Activated naive CD4-positive, alpha-beta T cell treated with anti-CD3 and anti-CD28 coated beads for 36 hours (primary cell): ENCODE results near the gene LPAR2. TPM values are rescaled to one million over a fixed set of nuclear protein-coding genes. Genes with fewer than 3 reads are reported as not detected.
"Not testable (repeated sequence)": the region's sequence is repeated elsewhere in the genome, so short reads cannot be mapped to it uniquely, and the experiment has no call there.

Source experiments
- CTCF ChIA-PET: fragments of 350-600 bp; sonication (Branson Sonifier 250); formaldehyde crosslinking; loops from one replicate; lab custom pipeline; 2021; ENCODE audit warnings: antibody characterized with exemption; lab: Charles Lee
- DNase-seq: peaks from one replicate; pipeline ENCODE4 v3.0.0-alpha.2; 2020
- H3K27ac Mint-ChIP-seq: one replicate; pipeline ENCODE4 v1.8.0; 2021; ENCODE audit warnings: mild to moderate bottlenecking, mixed read lengths
- H3K27me3 Mint-ChIP-seq: one replicate; pipeline ENCODE4 v1.8.0; 2021; ENCODE audit warnings: low read depth, mixed read lengths
- H3K36me3 Mint-ChIP-seq: one replicate; pipeline ENCODE4 v1.8.0; 2021; ENCODE audit warnings: low read depth, mixed read lengths
- H3K4me1 Mint-ChIP-seq: one replicate; pipeline ENCODE4 v1.8.0; 2021; ENCODE audit warnings: low read depth, mixed read lengths
- H3K4me3 Mint-ChIP-seq: one replicate; pipeline ENCODE4 v1.8.0; 2021; ENCODE audit warnings: mild to moderate bottlenecking, moderate library complexity, mixed read lengths
- H3K9me3 Mint-ChIP-seq: one replicate; pipeline ENCODE4 v1.8.0; 2021; ENCODE audit warnings: mixed read lengths
- intact Hi-C: fragments of 100-400 bp; cut with micrococcal nuclease; formaldehyde crosslinking; loops from one replicate; pipeline ENCODE4 v1.15.1; 2023
- total RNA-seq, 2 experiments: library from RNA; stranded (reverse); gene quantifications; one replicate each; pipeline ENCODE4 v1.2.3, GENCODE V29; 2021

LPAR2 gene
- total RNA-seq, 2 experiments from 2014 or later, result 20.2 to 20.7 TPM

GRCh38 chr19:19624032-19624570 is 3.9 kb downstream of the LPAR2 start:
- H3K27ac Mint-ChIP-seq, result no peak overlapping the region
- no peaks in the 10 kb centered on the region for H3K27me3 Mint-ChIP-seq
- peaks cover 15% of the 10 kb centered on the region for H3K36me3 Mint-ChIP-seq
- H3K9me3 Mint-ChIP-seq, result no peaks in the 10 kb centered on the region
- intact Hi-C loops, result no loop called here
- H3K4me1 Mint-ChIP-seq, result peaks cover 32% of the 10 kb centered on the region
- H3K4me3 Mint-ChIP-seq, result no peak overlapping the region
- CTCF ChIA-PET, result interaction anchor here (0.6 to 1.1 kb wide), 3 partner anchors 19 to 93 kb away, joined by 3 to 6 read pairs (median 4); partner anchors contain the start of gene GMIP
- no peak for DNase-seq

GRCh38 chr19:19623383-19623782 is 4.6 kb downstream of the LPAR2 start:
- peaks cover 13% of the 10 kb centered on the region for H3K36me3 Mint-ChIP-seq
- H3K27me3 Mint-ChIP-seq, result no peaks in the 10 kb centered on the region
- intact Hi-C loops, result no loop called here
- H3K27ac Mint-ChIP-seq, result no peak overlapping the region
- H3K9me3 Mint-ChIP-seq, result no peaks in the 10 kb centered on the region
- no peak for DNase-seq
- H3K4me1 Mint-ChIP-seq, result peaks cover 35% of the 10 kb centered on the region
- H3K4me3 Mint-ChIP-seq, result no peak overlapping the region
- CTCF ChIA-PET, result interaction anchor here (1.1 kb wide), 1 partner anchor 47 kb away, joined by 3 read pairs; no protein-coding TSS in a partner anchor

GRCh38 chr19:19619849-19620210 is 8.2 kb downstream of the LPAR2 start:
- no peaks in the 10 kb centered on the region for H3K9me3 Mint-ChIP-seq
- H3K36me3 Mint-ChIP-seq, result peaks cover 4% of the 10 kb centered on the region
- no peak overlapping the region for H3K27ac Mint-ChIP-seq
- no peaks in the 10 kb centered on the region for H3K27me3 Mint-ChIP-seq
- CTCF ChIA-PET, result interaction anchor here (1.3 to 1.8 kb wide), 2 partner anchors 28 to 88 kb away, joined by 3 to 5 read pairs; no protein-coding TSS in a partner anchor
- DNase-seq, result no peak
- no peak overlapping the region for H3K4me3 Mint-ChIP-seq
- intact Hi-C loops, result loop anchor here (2.0 kb wide), 1 partner anchor 57 kb away; no protein-coding TSS in a partner anchor
- H3K4me1 Mint-ChIP-seq, result peaks cover 42% of the 10 kb centered on the region

- intact Hi-C loops, result loop anchor here (2.0 kb wide), 1 partner anchor 57 kb away; no protein-coding TSS in a partner anchor
- H3K4me3 Mint-ChIP-seq, result peak overlapping the region; percentile 81
- CTCF ChIA-PET, result interaction anchor here (1.7 to 1.8 kb wide), 2 partner anchors 19 to 87 kb away, joined by 5 to 8 read pairs; no protein-coding TSS in a partner anchor
- H3K36me3 Mint-ChIP-seq, result peaks cover 4% of the 10 kb centered on the region
- no peaks in the 10 kb centered on the region for H3K27me3 Mint-ChIP-seq
- H3K9me3 Mint-ChIP-seq, result no peaks in the 10 kb centered on the region
- H3K4me1 Mint-ChIP-seq, result peaks cover 43% of the 10 kb centered on the region
- no peak for DNase-seq
- H3K27ac Mint-ChIP-seq, result peak overlapping the region; percentile 10
Measured at GRCh38 chr19:19619181-19619848, 8.7 kb downstream of the LPAR2 start.

GRCh38 chr19:19618219-19619051 is 9.6 kb downstream of the LPAR2 start, which contains the start of gene PBX4:
PBX4 (minus strand) TSS chr19:19618687; CDS start chr19:19618629, 58 bp downstream.
- Mint-ChIP-seq H3K4me3 (peak within 1 kb of the TSS; percentile 81), H3K4me1 (peaks cover 43% of the 10 kb centered on the region), H3K27ac (peak within 1 kb of the TSS; percentile 46), H3K36me3 (no peaks in the 10 kb centered on the region), H3K9me3 (no peaks in the 10 kb centered on the region), H3K27me3 (no peaks in the 10 kb centered on the region)
- CTCF ChIA-PET, result interaction anchor here (1.6 to 1.8 kb wide), 3 partner anchors 12 to 86 kb away, joined by 5 to 8 read pairs (median 5); no protein-coding TSS in a partner anchor
- DNase-seq, result peak; percentile 99
- intact Hi-C loops, result loop anchor here (1.0 to 2.0 kb wide), 6 partner anchors 10 to 56 kb away; partner anchors contain the start of genes ATP13A1 and LPAR2

GRCh38 chr19:19615086-19615485 is 12.9 kb downstream of the LPAR2 start:
- intact Hi-C loops, result no loop called here
- H3K36me3 Mint-ChIP-seq, result peaks cover 5% of the 10 kb centered on the region
- peak; percentile 68 for DNase-seq
- H3K27me3 Mint-ChIP-seq, result no peaks in the 10 kb centered on the region
- peaks cover 55% of the 10 kb centered on the region for H3K4me1 Mint-ChIP-seq
- CTCF ChIA-PET, result no interaction called here
- H3K9me3 Mint-ChIP-seq, result no peaks in the 10 kb centered on the region
- no peak overlapping the region for H3K4me3 Mint-ChIP-seq
- no peak overlapping the region for H3K27ac Mint-ChIP-seq

GRCh38 chr19:19613506-19613905 is 14.5 kb downstream of the LPAR2 start:
- Mint-ChIP-seq H3K27me3 (no peaks in the 10 kb centered on the region), H3K9me3 (no peaks in the 10 kb centered on the region), H3K27ac (no peak overlapping the region), H3K36me3 (peaks cover 9% of the 10 kb centered on the region), H3K4me3 (no peak overlapping the region), H3K4me1 (peaks cover 57% of the 10 kb centered on the region)
- intact Hi-C loops, result no loop called here
- CTCF ChIA-PET, result no interaction called here
- DNase-seq, result no peak

GRCh38 chr19:19610376-19611202 is 17.4 kb downstream of the LPAR2 start:
- DNase-seq, result no peak
- H3K4me1 Mint-ChIP-seq, result peaks cover 58% of the 10 kb centered on the region

GRCh38 chr19:19606686-19607085 is 21.3 kb downstream of the LPAR2 start:
- Mint-ChIP-seq H3K27ac (peak overlapping the region; percentile 89), H3K4me1 (peaks cover 61% of the 10 kb centered on the region)
- not testable (repeated sequence) for H3K9me3 Mint-ChIP-seq, H3K27me3 Mint-ChIP-seq, H3K36me3 Mint-ChIP-seq, H3K4me3 Mint-ChIP-seq, DNase-seq
- intact Hi-C loops, result loop anchor here (1.0 kb wide), 3 partner anchors 8 to 15 kb away; partner anchors contain the start of gene PBX4
- CTCF ChIA-PET, result interaction anchor here (1.2 to 3.2 kb wide), 5 partner anchors 11 to 74 kb away, joined by 3 to 10 read pairs (median 4); partner anchors contain the start of gene GMIP

More at GRCh38 chr19:19610376-19611202, 17.4 kb downstream of the LPAR2 start:
- CTCF ChIA-PET, result no interaction called here
- Mint-ChIP-seq H3K27me3 (no peaks in the 10 kb centered on the region), H3K36me3 (peaks cover 13% of the 10 kb centered on the region), H3K4me3 (no peak overlapping the region), H3K27ac (no peak overlapping the region), H3K9me3 (no peaks in the 10 kb centered on the region)
- intact Hi-C loops, result no loop called here

- DNase-seq, result peak; percentile 77
- CTCF ChIA-PET, result interaction anchor here (0.6 to 3.2 kb wide), 7 partner anchors 12 to 74 kb away, joined by 3 to 10 read pairs (median 4); partner anchors contain the start of gene GMIP
- H3K36me3 Mint-ChIP-seq, result peaks cover 8% of the 10 kb centered on the region
Measured at GRCh38 chr19:19606021-19606420, 22.0 kb downstream of the LPAR2 start.

GRCh38 chr19:19602713-19603324 is 25.2 kb downstream of the LPAR2 start:
- H3K4me1 Mint-ChIP-seq, result peaks cover 75% of the 10 kb centered on the region
- intact Hi-C loops, result no loop called here

More at GRCh38 chr19:19606021-19606420, 22.0 kb downstream of the LPAR2 start:
- H3K9me3 Mint-ChIP-seq, result no peaks in the 10 kb centered on the region
- peaks cover 67% of the 10 kb centered on the region for H3K4me1 Mint-ChIP-seq
- no peaks in the 10 kb centered on the region for H3K27me3 Mint-ChIP-seq
- H3K4me3 Mint-ChIP-seq, result peak overlapping the region; percentile 19
- intact Hi-C loops, result loop anchor here (1.0 kb wide), 3 partner anchors 8 to 15 kb away; partner anchors contain the start of gene PBX4
- peak overlapping the region; percentile 89 for H3K27ac Mint-ChIP-seq

More at GRCh38 chr19:19602713-19603324, 25.2 kb downstream of the LPAR2 start:
- H3K4me3 Mint-ChIP-seq, result no peak overlapping the region
- no peaks in the 10 kb centered on the region for H3K27me3 Mint-ChIP-seq
- no peak for DNase-seq
- H3K9me3 Mint-ChIP-seq, result no peaks in the 10 kb centered on the region
- CTCF ChIA-PET, result interaction anchor here (0.6 to 0.8 kb wide), 2 partner anchors 19 to 41 kb away, joined by 3 read pairs; partner anchors contain the start of gene GMIP
- peaks cover 4% of the 10 kb centered on the region for H3K36me3 Mint-ChIP-seq
- H3K27ac Mint-ChIP-seq, result peak overlapping the region; percentile 84
